NOMO-1 (cell line): Measurements from ENCODE around the gene CCL11.
"Not testable (repeated sequence)": the region's sequence is repeated elsewhere in the genome, so short reads cannot be mapped to it uniquely, and the experiment has no call there.

Experiments used
- DNase-seq, 2 experiments: peaks; one replicate each; lab custom pipeline; 2025; ENCODE audit not compliant: unreplicated experiment in 2 of 2; lab: John Stamatoyannopoulos, UW

The CCL11 gene

DNA sequence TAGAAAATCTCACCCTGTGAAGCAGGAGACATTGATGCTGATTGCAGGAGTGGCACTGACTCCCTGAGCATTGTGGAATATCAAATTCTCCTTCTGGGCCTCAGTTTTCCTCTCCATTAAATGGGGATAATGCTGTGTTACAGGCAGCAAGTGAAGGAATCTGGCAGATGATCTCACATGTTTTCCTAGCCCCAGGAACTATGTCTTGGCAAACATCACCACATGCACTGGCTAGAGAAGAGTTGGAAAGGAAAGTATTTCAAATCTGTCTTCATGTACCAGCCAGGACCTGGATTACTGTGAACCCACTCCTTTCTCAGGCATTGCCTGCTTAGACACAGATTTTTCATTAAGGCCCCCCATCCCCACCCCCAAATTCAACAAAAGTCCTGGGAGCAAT lies 20.1 kb downstream of the CCL11 start:
- DNase-seq, result no peak

DNA sequence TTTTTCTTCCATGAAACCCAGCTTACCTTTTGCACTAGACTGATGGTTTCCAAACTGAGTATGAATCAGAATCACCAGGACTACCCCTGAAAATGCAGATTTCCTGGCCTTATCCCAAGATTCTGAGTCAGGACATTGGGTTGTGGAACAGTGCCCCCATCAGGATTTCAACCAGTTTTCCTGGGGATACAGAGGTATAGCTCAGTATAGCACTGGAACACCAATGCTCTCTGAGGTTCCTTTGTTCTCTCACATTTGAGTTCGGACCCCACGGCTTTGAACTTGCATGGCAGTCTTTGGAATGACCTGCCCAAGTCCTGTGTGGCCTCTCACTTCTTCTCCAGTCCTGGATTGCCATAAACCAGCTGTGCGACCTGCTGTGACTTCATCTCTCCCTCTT lies 20.9 kb downstream of the CCL11 start:
- no peak for DNase-seq

DNA sequence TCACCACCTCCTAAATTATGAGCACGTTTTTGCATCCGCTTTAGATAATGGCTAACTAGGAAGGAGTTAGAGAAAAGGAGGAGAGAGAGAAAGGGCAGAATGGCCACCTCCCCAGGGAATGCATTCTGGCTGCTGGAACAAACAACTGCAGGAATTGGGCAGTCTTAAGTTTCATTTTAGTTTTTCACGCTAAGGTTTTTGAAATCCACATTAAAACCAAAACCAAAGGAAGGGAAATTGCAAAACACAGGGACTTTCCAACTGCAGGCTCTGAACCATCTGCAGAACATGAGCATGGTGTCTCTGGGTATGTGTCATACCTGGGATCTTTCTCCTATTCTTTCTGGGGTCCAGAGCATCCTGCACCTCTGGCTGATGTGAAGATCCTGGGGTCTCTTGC lies 21.6 kb downstream of the CCL11 start:
- no peak for DNase-seq

DNA sequence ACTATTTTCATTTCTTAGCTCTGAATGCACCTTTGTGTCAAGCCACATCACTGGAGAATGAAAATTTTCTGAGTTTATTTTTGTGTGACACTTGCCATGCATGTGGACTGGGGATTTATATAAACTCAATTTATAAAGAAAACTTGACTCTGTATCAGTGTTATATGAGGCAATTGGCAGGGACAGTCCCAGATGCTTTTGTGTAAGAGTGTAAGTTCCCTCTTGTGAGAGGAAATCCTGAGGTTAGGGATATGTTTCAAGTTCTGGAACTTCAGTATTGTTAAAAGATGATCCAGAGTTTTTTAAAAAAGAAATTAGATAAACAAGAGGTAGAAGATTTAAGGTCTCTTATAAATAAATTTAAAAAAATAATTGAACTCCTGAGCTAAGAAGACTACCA lies 22.8 kb downstream of the CCL11 start:
- no peak for DNase-seq

DNA sequence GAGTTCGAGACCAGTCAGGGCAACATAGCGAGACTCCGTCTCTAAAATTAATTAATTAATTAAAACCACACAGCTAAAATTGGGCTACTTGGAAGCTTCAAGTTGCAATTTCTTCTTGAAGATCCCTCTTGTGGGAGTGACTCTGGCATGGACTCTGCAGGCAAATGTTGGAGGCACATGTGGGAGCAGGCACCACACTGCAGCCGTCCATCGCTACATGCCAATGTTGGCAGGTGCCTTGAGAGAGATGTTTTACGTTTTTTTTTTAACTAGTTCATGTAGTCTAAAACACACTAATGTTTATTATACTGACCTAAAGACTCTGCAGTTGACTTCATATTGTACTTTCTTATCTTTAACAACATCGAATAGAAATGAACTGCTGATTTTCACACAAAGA lies 25.7 kb downstream of the CCL11 start:
- no peak for DNase-seq

DNA sequence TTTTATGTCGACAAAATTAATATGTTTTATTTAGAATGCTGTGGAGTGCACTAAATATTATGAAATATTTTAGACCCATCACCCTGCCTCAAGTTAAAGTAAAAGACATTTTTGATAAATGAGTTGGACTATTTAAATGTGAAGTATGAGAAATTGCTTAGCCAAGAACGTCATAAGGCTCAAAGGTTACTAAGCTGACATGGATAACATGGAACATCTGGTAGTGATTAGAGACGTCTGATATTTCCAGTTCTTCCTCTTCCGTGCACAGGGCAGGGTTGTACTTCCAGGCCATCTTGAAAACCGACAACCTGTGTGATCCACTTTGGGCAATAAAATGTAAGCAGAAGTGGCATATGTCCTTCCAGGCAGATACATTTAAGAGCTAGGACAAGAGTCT lies 26.5 kb downstream of the CCL11 start:
- DNase-seq, result peak in 1 of 2 experiments; percentile 20

DNA sequence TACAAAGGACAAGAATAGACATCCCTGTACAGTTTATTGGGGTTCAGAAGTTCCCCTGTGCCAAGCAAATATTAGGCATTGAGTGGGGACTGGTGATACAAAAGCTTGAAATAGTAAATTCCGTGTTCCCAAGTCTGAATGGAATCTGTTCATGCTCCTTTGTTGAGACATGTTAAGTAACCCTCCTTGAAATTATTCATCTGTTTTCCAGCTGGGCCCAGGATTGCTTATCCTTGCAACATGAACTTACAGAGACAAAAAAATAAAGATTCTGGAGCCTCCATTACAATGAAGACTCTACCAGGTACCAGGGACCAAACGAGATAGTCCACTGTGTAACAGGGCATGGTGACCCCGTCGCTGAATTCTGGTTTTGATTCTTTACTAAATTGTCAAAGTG lies 27.6 kb downstream of the CCL11 start:
- no peak for DNase-seq

DNA sequence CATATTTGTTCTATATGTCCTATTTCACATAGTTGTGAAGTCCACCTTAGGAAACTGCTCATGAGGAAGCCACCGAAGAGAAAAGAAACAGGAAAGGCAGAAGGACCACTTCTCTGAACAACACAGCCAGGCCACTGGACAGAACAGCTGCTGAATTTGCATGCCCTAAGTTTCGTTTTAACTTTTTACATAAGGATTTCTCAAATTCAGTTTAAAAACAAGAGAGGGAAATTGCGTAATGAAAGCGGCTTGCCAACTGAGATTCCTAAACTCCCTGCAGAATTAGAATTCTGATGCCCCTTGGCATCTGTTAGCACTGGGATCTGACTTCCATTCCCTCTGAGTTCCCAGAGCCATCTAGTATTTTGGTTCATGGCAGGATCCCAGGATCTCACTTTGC lies 28.7 kb downstream of the CCL11 start:
- peak; percentile 47 to 79 for DNase-seq

DNA sequence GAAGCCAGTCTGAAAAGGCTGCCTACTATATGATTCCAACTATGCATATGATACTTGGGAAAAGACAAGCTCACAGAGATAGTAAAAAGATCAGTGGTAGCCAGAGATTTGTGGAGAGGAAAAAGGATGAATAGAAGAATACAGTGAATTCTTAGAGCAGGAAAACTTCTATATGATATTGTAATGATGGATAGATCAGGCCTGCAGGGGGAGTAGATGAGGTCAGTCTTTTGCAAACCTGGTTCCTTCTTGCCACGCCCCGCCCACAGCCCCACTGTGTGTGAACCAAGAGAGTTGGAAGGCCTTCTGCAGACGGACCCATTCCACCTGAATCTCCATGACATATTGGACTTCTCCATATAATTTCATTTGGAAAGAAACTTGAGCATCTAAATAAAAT lies 32.9 kb downstream of the CCL11 start:
- DNase-seq, result peak in 1 of 2 experiments; percentile 20

DNA sequence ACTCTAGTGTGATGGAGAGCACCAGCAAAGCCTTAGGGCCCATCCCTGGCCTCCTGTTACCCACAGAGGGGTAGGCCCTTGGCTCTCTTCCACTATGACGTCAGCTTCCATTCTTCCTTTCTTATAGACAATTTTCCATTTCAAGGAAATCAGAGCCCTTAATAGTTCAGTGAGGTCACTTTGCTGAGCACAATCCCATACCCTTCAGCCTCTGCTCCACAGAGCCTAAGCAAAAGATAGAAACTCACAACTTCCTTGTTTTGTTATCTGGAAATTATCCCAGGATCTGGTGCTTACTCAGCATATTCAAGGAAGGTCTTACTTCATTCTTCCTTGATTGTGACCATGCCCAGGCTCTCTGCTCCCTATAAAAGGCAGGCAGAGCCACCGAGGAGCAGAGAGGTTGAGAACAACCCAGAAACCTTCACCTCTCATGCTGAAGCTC lies 33.5 kb downstream of the CCL11 start, which contains the start of gene CCL8:
TSS of gene CCL8 (plus strand) at position 397 of the 445 bp plus-strand sequence. CDS start 67 bp downstream, outside the sequence.
- no peak for DNase-seq

DNA sequence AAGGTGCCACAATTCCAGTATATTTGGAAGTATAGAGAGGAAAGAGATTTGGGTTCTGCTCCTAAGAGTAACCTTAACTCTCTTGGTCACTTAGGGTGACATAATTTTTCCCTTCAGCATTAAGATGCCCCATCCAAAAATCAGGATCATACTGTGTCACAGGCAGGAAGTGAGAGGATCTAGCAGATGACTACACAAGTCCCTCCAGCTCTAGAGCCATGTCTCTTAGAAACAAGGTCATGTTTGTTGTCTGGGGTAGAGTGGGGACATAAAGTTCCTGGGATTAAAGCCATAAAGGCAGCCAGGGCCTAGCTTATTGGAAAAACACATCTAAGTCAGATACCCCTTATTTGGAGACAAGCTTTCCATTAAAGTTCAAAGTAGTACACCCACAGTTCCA lies 36.4 kb downstream of the CCL11 start:
- no peak for DNase-seq

DNA sequence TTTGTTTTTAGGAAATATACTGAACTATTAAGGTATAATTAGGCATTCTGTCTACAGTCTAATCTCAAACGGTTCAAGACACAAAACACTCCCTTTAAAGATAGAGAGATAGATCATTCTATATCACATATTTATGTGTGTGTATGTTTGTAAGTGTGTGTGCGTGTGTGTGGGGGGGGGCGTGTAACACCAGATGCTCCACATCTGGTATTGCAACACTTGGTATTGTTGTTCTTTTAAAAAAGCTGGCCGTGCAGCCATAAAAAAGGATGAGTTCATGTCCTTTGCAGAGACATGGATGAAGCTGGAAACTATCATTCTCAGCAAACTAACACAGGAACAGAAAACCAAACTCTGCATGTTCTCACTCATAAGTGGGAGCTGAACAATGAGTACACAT lies 42.0 kb downstream of the CCL11 start:
- not testable (repeated sequence) for DNase-seq

DNA sequence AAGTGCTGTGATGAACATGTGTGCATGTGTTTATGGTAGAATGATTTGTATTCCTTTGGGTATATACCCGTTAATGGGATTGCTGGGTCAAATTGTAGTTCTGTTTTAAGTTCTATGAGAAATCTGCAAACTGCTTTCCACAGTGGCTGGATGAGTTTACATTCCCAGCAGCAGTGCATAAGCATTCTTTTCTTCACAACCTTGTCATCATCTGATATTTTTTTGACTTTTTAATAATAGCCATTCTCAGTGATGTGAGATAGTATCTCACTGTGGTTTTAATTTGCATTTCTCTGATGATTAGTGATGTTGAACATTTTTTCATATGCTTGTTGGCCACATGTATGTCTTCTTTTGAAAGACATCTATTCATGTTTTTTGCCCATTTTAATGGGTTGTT lies 52.2 kb downstream of the CCL11 start:
- DNase-seq, result no peak
